GM21576 (cell line): ENCODE measurements around the gene DEFB128.
"Not testable (repeated sequence)": the region's sequence is repeated elsewhere in the genome, so short reads cannot be mapped to it uniquely, and the experiment has no call there.

ENCODE experiments used
- ATAC-seq: cut with Tn5 transposase; IDR thresholded peaks from one replicate; pipeline ENCODE4 v1.9.1; 2021; ENCODE audit warnings: mild to moderate bottlenecking, moderate library complexity; ENCODE audit not compliant: unreplicated experiment

DEFB128 gene

DNA sequence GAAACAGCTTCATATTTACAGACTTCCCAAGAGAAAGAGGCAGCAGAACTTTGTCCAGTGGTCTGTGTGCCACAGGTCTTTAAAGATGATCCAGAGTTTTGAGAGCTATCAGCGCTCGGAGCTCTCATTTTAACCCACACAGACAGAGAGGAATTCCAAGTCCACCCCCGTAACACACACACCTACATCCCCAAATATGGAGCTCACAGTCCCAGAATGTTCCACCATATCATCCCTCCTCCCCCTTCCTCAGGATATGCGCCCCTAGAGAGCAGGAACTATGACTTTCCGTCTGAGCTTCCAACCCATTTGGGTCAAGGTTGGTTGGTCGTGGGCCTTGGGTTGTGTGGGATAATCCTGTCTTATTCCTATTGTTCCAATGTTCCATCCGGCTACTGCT, at the start of gene DEFB128:
Gene DEFB128 (minus strand): TSS at position 101 of the 400 bp plus-strand sequence. CDS start 88 bp downstream, at position 13.
- no peak for ATAC-seq

DNA sequence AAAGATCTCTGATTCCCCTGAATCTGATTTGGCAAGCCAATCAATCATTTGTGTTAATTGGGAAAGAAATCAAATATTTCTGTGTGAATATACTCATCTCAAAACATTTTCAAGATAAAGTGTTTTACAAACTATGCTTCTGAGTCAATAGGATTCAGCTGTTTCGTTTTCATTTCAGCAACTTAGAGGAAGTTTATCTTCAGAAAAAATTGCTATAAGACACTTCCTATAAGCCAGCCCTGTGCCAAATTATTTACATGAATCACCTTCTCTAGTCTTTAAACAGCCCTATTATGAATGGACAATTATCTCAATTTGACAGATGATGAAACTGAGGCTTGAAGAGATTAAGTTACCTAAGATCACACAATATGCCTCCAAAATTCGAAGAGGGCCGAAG, 48.4 kb upstream of the DEFB128 start:
- no peak for ATAC-seq

DNA sequence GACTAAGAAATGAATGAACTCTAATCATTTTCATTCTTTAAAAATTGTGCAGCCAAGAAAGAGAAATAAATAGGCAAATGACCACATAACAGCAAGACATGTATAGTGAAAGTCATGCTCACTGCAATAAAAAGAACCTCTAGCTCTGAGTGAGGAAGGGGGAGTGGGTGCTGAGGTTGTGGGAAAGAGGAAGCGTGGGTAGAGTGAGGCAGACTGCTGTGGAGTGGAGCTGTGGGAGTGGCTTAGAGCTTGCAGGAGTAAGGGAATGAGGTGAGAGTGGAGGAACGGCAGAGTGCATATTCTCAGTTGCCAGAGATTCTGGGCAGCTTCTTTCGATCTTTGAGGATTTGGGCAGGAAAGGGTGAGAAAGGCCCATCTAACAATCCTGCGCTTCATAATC, 48.0 kb upstream of the DEFB128 start:
- no peak for ATAC-seq

DNA sequence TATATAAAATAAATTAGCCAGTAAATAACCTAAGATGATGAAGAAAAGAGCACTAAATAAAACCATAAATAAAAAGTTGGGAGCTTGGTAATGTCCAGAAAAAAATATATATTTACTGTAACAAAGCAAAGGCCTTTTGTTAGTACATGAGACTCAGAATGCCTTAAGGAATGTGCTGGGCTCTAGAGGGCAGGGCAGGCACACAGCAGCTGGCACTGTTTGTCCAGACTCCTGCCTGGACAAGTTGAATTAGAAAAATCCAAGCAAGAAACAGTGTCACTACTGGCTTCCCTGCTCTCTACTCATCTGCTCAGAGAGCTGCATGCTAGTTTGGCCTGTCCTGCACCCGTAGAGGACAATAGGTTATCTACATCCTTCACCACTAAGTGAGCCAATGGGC, 46.4 kb upstream of the DEFB128 start:
- ATAC-seq: no peak

DNA sequence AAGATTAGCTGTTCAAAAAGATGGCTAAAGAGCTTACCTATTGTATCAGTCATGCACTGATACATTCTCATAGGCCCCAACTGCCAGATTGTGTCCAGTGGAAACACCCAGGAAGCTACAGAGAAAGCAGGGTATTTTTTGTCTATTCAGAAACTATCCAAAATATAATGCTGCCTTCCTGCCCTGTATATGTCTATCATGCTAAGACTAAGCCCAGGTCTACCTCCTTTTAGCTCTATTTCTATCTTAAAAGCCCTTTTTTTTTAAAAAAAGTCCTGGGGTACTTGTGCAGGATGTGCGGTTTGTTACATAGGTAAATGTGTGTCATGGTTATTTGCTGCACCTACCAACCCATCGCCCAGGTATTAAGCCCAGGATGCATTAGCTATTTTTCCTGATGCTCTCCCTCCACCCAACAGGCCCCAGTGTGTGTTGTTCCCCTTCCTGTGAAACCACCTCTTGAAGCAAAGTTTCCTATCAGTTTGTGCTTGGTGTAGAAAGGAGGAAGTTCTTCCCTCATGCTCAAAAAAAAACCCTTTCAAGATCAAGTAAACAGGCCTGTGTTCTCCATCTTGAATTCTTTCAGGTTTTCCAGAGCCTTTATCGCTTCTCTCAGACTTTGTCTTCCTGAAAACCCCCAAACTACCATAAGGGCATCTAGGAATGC, 38.1 kb upstream of the DEFB128 start:
- no peak for ATAC-seq

DNA sequence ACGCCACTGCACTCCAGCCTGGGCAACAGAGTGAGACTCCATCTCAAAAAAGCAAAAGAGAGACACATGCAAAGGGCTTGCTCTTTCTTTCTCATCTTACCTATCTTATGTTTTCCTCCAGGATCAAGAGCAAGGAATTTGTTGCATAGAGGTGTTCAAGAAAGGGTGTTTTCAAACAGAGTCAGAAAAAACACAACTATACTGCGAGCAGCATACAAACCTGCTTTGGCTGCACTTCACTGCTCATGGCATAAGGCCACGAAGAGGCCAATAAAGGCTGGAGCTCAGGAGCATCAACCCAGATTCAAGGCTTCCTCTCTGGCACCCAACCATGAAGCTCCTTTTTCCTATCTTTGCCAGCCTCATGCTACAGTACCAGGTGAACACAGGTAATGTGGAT, 37.4 kb upstream of the DEFB128 start, which contains the start of gene DEFB129:
Gene DEFB129 (plus strand): TSS at position 301 of the 400 bp plus-strand sequence. CDS start 31 bp downstream, at position 332.
- no peak for ATAC-seq

DNA sequence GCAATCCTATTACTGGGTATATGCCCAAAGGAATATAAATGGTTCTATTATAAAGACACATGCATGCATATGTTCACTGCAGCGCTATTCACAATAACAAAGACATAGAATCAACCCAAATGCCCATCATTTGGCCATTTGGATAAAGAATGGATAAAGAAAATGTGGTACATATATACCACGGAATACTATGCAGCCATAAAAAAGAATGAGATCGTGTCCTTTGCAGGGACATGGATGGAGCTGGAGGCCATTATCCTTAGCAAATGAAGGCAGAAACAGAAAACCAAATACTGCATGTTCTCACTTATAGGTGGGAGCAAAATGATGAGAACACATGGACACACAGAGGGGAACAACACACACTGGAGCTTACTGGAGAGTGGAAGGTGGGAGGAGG, 36.4 kb upstream of the DEFB128 start:
- ATAC-seq: not testable (repeated sequence)

DNA sequence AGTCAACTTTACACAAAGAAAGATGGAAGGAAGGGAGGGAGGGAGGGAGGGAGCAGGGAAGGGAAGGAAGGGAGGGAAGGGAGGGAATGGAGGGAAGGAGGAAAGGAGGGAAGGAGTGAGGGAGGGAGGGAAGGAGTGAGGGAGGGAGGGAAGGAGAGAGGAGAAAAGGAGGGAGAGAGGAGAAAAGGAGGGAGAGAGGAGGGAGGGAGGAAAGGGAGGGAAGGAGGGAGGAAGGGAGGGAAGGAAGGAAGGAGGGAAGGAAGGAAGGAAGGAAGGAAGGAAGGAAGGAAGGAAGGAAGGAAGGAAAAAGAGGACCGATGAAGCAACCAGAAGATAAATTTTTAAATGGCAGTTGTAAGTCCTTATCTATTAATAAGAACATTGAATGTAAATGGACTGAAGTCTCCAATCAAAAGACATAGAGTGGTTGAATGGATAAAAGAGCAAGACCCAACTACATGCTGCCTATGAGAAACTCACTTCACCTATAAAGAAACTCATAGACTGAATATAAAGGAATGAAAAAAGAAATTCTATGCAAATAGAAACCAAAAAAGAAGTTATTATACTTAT, 31.8 kb upstream of the DEFB128 start:
- ATAC-seq: no peak

DNA sequence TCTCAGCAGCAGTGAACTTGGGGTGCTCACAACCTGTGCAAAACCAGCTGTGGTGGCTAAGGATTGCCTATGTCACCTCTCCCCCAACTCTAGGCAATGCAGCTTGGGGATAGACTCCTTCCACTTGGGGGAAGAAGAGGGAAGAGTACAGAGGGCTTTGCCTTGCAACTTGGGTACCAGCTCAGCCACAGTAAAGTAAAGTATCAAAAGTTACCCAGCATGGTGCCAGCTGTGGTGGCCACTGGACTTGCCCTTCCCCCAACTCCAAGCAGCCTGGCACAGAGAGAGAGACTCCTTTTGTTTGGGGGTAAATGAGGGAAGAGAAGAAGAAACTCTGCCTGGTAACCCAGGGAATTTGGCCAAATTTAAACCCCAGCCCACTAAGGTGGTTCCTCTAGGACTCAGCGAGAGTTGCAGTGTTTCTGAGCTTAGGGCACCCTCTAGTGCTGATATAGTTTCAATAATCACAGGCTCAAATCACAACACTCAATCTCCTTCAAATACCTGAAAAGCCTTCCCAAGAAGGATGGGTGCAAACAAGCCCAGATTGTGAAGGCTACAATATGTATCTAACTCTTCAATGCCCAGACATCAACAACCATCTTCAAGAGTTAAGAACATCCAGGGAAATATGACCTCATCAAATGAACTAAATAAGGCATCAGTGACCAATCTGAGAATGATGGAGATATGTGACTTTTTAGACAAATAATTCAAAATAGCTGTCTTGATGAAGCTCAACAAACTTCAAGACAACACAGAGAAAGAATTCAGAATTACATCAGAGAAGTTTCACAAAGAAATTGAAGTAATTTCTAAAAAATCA, 30.0 kb upstream of the DEFB128 start:
- no peak for ATAC-seq

DNA sequence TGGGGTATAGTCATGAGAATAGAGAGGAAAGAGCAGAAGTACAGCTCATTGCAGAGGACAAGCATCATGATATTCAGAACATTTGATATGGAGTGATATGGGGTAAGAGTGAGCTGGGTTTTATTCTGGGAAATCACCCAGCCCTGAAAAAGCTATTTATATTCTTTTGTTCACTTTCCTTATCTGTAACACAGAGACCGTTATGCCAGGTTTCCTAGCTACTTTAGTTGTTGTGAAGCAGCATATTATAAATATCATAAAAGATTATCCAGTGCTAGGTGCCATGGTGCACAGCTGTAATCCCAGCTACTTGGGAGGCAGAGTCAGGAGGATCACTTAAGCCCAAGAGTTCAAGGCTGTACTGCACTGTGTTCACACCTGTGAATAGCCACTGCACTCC, 27.8 kb upstream of the DEFB128 start:
- no peak for ATAC-seq

DNA sequence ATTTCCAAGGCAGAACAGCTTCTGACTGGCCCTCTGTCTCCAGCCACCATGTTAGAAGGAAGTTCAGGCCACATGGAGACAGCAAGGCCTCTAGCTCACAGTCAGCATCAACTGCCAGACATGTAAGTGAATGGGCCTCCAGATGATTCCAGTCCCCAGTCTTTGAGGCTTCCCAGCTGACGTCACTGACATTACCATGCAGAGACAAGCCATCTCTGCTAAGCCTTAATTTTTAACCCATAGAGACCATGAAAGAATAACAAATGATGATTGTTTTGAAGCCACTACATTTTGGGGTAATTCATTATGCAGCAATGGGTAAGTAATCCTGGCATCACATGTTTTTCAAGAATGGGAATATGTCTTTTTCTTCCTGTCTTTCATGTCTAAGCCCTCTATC, 26.3 kb upstream of the DEFB128 start:
- ATAC-seq: no peak

DNA sequence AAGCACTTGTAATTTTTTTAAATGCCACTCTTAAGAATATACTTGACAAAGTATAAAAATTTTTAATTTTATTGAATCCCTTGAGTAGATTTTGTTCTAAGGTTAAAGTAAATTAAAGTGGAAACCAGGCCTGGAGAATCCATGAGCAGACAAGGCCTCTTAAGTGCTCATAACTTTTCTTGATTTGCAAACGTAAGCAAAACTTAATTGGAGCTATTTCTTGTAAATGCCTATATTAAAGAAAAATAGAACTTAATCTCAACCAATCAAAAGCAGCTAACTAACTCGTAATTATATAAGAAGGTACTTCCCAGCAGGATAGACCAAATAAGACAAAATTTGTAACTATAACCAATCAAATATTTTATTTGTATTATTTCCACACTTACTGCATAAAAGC, 24.9 kb upstream of the DEFB128 start:
- ATAC-seq: no peak

DNA sequence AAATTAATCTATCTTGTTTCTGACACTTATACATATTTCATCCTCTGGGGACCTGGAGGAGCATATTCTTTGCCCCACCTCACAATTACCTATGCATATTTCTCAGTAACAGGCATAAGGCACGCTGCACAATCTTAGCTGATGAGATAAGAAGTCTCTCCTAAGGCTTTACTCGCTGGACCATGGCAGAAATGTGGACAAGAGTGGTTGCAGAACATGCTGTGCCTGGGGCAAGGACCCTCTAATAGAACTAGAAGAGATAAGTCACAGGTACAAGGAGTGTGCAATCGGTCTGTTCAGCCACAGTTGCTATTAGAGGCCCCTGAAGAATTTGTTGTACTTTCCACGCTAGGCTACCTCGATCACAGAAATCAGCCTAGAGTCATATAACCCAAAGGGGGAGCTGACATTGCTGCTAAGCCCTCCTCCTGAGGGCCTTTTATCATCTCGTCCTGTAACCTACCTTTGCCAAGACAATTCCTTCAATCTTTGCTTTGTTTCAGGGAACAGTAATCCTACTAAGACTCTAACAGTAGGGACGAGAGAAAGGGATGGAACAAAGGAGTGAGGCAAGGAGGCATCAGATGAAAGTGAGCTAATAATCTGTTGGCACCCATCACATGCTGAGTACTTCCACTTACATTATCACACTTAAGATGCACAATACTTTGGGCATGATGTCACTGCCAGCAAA, 21.4 kb upstream of the DEFB128 start:
- ATAC-seq: no peak

DNA sequence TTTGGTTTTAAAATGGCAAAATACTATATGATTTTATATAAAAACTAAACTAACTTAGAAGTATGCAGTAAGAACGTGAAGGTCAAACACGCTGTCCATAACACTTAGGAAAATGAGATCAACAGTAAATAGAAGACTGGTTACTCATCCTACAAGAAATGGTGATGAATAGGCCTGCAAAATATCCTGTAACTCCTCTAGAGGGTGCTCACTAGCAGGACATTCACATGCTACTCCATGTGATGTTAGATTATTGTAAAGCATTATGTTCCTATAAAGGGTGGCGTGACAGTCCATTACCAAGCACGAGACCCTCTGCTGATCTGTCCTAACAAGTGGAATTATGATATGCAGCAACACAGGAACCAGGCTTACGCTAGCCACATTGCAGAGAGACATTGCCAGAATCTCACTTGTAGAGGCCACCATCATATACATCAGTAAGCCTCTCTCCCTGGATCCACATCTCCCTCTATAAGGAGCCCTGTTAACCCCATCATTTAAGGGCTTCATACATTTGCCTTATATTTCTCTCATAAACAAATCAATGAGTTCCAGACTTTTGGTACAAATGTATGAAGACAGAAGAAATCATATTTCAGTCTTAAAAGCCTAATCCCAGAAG, 19.5 kb upstream of the DEFB128 start:
- ATAC-seq: peak; percentile 67

DNA sequence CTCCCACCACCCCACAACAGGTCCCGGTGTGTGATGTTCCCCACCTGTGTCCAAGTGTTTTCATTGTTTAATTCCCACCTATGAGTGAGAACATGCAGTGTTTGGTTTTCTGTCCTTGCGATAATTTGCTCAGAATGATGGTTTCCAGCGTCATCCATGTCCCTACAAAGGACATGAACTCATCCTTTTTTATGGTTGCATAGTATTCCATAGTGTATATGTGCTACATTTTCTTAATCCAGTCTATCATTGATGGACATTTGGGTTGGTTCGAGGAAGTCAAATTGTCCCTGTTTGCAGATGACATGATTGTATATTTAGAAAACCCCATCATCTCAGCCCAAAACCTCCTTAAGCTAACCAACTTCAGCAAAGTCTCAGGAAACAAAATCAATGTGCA, 14.1 kb upstream of the DEFB128 start:
- ATAC-seq: not testable (repeated sequence)

DNA sequence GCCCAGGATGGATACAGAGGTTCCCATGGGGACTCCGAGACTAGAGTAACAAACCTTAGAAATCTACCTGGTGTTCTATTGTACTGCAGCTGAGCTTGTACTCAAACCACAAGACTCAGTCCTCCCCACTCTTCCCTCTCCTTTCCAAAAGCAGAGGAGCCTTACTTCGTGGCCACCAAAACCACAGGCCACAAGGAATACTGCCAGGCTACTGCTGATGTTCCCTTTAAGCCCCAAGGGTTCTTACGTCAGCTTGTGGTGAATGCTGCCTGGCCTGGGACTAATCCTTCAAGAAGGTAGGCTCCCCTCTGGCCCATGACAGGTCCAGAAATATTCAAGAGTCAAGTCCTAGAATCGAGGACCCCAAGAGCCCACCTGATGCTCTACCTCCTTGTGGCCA, 10.5 kb upstream of the DEFB128 start:
- ATAC-seq: no peak

DNA sequence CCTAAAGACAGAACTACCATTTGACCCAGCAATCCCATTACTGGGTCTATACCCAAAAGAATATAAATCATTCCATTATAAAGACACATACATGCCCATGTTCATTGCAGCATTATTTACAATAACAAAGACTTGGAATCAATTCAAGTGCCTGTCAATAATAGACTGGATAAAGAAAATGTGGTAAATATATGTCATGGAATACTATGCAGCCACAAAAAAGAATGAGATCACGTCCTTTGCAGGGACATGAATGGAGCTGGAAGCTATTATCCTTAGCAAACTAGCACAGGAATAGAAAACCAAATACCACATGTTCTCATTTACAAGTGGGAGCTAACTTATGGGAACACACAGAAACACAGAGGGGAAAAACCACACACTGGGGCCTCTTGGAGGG, 8.7 kb upstream of the DEFB128 start:
- ATAC-seq: no peak

DNA sequence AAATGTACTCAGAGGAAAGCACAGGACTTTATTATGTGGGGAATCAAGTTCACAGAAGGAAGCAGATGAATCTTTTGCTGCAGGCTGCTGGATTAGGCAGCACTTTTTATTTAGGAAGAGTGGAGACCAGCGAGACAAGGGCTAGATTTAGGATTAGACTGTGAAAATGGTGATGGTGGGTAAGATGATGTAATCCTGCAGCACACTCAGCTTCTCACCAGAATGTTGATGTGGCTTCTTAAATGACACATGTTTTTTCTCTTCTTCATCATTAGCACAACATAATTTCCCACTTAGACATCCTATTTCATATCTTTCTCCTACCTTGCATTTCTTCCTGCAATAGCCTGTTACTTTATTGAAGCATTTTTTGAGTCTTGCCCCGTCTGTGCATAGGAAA, 1.8 kb downstream of the DEFB128 start:
- ATAC-seq: no peak

DNA sequence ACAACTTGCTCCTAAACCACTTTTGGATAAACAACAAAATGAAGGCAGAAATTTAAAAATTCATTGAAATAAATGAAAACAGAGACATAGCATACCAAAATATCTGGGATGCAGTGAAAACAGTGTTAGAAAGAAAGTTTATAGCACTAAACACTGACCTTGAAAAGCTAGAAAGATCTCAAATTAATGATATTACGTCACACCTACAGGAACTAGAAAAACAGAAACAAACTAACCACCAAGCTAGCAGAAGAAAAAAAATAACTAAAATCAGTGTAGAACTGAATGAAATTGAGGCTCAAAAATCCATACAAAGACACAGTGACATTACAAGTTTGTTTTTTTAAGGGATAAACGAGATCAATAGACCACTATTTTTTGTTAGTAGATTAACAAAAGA, 5.2 kb downstream of the DEFB128 start:
- ATAC-seq: no peak

DNA sequence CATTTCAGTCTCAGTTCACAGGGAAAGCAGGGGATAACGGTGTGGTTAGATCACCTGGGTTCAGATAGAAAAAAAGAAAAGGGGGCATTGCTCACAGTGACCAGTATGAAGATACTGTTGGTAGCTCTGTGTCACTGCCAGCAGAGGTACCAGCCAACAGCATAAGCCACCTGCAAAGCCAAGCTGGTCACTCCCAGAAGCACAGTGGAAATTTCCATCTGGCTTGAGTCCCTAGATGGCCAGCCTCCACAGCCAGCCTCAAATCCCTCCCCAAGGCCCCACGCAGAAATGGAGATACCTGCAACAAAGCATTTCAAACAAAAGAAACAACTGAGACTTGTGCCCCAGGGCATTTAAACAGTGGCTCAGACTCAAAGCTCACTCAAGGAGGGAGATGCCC, 20.6 kb downstream of the DEFB128 start:
- ATAC-seq: no peak

DNA sequence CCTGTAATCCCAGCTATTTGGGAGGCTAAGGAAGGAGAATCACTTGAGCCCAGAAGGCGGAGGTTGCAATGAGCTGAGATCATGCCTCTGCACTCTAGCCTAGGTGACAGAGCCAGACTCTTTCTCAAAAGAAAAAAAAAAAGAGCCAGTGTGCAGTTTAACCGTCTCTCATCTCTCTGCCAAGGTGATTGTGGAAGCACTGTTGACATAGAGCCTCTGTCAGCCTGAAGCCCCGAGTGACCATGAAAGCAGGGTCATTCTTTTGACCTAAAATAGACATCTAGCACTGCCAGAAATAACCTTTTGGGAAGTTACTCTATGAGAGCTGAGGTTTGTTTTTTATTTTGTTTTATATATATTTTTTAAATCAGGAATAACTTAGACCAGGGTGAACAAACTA, 24.9 kb downstream of the DEFB128 start:
- no peak for ATAC-seq
